ENCODE measurements around the gene CDK13.
"Not testable (repeated sequence)": the region's sequence is repeated elsewhere in the genome, so short reads cannot be mapped to it uniquely, and the experiment has no call there.

CDK13 gene

GRCh38 chr7:40147371-40148246 is 197.6 kb downstream of the CDK13 start:
- no peak for DNase-seq (ENCODE audit: low read depth in 2 of 3, low spot score in 1 of 3)

- DNase-seq (ENCODE audit: low read depth in 2 of 3, low spot score in 1 of 3) = not testable (repeated sequence)
Observed at GRCh38 chr7:40148247-40148580, 198.2 kb downstream of the CDK13 start.

- DNase-seq (ENCODE audit: low read depth in 2 of 3, low spot score in 1 of 3) = no peak
Observed at GRCh38 chr7:40148671-40149070, 198.6 kb downstream of the CDK13 start.

Data from stimulated activated CD4-positive, alpha-beta T cell treated with anti-CD3 and anti-CD28 coated beads, Interleukin-12 subunit alpha, Interleukin-12 subunit beta, amount 100 ng/mL, for 48 hours (primary cell).